Measurements from ENCODE around the gene NANOGP8. TPM values are rescaled to one million over a fixed set of nuclear protein-coding genes. Genes with fewer than 3 reads are reported as not detected.
"Not testable (repeated sequence)": the region's sequence is repeated elsewhere in the genome, so short reads cannot be mapped to it uniquely, and the experiment has no call there.

The NANOGP8 gene
- total and polyA plus RNA-seq, 12 donors = 0.44 to 0.64 (median 0.52) TPM; not detected in 9

DNA sequence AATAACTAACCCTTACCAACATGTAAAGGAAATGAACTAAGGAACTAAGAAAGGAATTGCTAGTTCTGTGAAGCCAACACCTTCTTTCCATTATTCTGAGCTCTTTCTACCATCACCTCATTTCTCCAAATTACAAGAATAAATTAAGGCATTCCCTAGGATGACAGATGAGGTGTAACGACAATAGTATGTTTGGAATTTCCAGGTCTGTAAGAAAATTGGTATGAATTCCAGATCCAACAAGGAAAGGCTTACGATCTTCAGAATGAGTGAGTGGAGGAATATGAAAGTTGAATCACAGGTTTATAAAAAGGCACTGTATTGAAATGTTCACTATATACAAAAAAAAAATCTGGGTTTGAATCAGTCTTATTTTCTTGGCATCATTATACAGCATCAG, 4.5 kb upstream of the NANOGP8 start:
- Histone ChIP-seq H3K36me3 (no peaks in the 10 kb centered on the region), H3K27ac (no peak overlapping the region), H3K9me3 (no peaks in the 10 kb centered on the region), H3K27me3 (no peaks in the 10 kb centered on the region), H3K4me3 (no peak overlapping the region), H3K4me1 (no peaks in the 10 kb centered on the region)
- 85 to 87% methylated on average over 2 of the region's 2 CpGs for WGBS, 2 donors
- intact Hi-C loops (cut with DNase I) = no loop called here
- DNase-seq = no peak
- ATAC-seq = no peak
- TF ChIP-seq, protein P1, sequence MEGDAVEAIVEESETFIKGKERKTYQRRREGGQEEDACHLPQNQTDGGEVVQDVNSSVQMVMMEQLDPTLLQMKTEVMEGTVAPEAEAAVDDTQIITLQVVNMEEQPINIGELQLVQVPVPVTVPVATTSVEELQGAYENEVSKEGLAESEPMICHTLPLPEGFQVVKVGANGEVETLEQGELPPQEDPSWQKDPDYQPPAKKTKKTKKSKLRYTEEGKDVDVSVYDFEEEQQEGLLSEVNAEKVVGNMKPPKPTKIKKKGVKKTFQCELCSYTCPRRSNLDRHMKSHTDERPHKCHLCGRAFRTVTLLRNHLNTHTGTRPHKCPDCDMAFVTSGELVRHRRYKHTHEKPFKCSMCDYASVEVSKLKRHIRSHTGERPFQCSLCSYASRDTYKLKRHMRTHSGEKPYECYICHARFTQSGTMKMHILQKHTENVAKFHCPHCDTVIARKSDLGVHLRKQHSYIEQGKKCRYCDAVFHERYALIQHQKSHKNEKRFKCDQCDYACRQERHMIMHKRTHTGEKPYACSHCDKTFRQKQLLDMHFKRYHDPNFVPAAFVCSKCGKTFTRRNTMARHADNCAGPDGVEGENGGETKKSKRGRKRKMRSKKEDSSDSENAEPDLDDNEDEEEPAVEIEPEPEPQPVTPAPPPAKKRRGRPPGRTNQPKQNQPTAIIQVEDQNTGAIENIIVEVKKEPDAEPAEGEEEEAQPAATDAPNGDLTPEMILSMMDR (IDR thresholded peaks at IDR 0.05) = no peak

DNA sequence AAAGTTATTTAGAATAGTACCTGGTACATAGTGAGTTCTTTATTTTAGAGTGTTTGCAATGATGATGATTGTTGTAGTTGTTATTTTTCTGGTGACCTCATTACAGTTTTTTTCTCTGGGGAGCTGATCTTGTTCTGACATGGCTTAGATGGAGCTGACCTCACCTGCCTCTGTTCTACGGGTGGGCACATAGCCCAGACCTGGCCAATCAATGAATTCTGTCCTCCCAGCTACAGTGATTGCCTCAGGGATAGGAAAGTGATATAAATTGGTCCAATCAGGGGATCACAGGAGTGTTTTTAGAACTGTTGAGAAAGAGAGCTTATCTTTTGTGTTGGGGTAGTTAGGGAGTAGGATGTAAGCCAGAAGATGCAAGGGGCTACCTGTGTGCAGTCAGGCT, 3.2 kb upstream of the NANOGP8 start:
- Histone ChIP-seq H3K4me1 (no peaks in the 10 kb centered on the region), H3K36me3 (no peaks in the 10 kb centered on the region), H3K9me3 (no peaks in the 10 kb centered on the region), H3K4me3 (no peak overlapping the region), H3K27me3 (no peaks in the 10 kb centered on the region), H3K27ac (no peak overlapping the region)
- TF ChIP-seq, protein P1 (IDR thresholded peaks at IDR 0.05) = no peak
- no peak for DNase-seq
- 84 to 85% methylated on average over 1 of the region's 1 CpG for WGBS, 2 donors
- intact Hi-C loops (cut with DNase I) = no loop called here
- ATAC-seq = no peak

DNA sequence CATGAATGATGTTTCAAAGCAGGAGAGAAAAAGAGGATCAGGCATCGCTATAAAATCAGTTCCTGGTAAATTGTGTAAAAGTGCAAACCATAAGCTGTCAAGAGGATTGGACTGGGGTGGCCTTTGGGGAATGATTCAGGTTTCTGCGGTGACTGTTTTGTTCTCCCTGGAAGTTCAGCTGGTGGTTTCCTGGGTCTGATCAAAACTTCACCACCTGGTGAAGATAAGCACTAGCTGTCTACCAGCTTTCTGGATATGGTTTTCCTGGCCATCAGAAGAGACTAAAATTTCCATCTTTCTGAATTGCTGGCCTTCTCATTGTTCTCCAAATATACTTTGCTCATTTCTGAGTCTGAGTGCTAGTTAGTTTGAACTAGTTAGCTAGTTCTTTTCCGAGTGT, 2.7 kb upstream of the NANOGP8 start:
- intact Hi-C loops (cut with DNase I) = no loop called here

DNA sequence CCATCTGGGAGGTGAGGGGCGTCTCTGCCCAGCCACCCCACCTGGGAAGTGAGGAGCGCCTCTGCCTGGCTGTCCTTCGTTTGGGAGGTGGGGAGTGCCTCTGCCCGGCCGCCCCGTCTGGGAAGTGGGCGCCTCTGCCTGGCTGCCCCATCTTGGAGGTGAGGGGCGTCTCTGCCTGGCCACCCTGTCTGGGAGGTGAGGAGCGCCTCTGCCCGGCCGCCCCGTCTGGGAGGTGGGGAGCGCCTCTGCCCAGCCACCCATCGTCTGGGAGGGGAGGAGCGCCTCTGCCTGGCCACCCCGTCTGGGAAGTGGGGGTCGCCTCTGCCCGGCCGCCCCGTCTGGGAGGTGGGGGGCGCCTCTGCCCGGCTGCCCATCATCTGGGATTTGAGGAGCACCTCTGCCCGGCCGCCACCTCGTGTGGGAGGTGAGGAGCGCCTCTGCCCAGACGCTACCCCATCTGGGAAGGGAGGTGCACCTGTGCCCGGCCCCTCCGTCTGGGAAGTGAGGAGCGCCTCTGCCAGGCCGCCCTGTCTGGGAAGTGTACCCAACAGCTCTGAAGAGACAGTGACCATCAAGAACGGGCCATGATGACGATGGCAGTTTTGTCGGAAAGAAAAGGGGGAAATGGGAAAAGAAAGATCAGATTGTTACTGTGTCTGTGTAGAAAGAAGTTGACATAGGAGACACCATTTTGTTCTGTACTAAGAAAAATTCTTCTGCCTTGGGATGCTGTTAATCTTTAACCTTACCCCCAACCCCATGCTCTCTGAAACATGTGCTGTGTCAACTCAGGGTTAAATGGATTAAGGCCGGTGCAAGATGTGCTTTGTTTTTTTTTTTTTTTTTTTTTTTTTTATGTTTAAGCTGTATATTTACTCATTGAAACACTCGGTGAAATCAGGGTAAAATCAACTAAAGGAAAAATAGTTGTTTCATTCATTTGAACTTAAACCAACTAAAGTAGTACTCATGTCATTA, 2.4 kb downstream of the NANOGP8 start:
- ATAC-seq; DNase-seq; H3K27me3 ChIP-seq; H3K36me3 ChIP-seq; intact Hi-C loops (cut with DNase I); H3K4me1 ChIP-seq; H3K27ac ChIP-seq; H3K4me3 ChIP-seq; H3K9me3 ChIP-seq: not testable (repeated sequence)
- WGBS, 2 donors = 96 to 97% methylated on average over 36 of the region's 36 CpGs

More for the DNA sequence above, 2.7 kb upstream of the NANOGP8 start:
- Histone ChIP-seq H3K4me3 (no peak overlapping the region), H3K36me3 (no peaks in the 10 kb centered on the region), H3K27me3 (no peaks in the 10 kb centered on the region), H3K27ac (no peak overlapping the region), H3K4me1 (no peaks in the 10 kb centered on the region), H3K9me3 (no peaks in the 10 kb centered on the region)
- DNase-seq (no peak), ATAC-seq (no peak)
- WGBS, 2 donors = 78 to 79% methylated on average over 3 of the region's 3 CpGs
- TF ChIP-seq, protein P1 (IDR thresholded peaks at IDR 0.05) = no peak

DNA sequence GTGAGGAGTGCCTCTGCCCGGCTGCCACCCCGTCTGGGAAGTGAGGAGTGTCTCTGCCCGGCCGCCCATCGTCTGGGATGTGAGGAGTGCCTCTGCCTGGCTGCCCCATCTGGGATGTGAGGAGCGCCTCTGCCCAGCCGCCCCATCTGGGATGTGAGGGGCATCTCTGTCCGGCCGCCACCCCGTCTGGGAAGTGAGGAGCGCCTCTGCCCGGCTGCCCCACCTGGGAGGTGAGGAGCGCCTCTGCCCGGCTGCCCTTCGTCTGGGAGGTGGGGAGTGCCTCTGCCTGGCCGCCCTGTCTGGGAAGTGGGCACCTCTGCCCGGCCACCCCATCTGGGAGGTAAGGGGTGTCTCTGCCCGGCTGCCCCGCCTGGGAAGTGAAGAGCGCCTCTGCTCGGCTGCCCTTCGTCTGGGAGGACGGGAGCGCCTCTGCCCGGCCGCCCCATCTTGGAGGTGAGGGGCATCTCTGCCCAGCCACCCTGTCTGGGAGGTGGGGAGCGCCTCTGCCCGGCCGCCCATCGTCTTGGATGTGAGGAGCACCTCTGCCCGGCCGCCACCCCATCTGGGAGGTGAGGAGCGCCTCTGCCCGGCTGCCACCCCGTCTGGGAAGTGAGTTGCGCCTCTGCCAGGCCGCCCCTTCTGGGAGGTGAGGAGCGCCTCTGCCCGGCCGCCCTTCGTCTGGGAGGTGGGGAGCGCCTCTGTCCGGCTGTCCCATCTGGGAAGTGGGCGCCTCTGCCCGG, 3.3 kb downstream of the NANOGP8 start:
- H3K36me3 ChIP-seq; ATAC-seq; H3K4me3 ChIP-seq; DNase-seq; H3K4me1 ChIP-seq; H3K9me3 ChIP-seq; H3K27me3 ChIP-seq; intact Hi-C loops (cut with DNase I); H3K27ac ChIP-seq: not testable (repeated sequence)
- 95% methylated on average over 43 to 45 of the region's 45 CpGs for WGBS, 2 donors

Measured in heart right ventricle (tissue), 16 donors.